ENCODE measurements around the gene APOBR.

- no peak for TF ChIP-seq CTCF (IDR thresholded peaks at IDR 0.05; ENCODE audit: poor library complexity)
- TF ChIP-seq EZH2 (IDR thresholded peaks at IDR 0.05; ENCODE audit: borderline replicate concordance) = no peak
- no peak for TF ChIP-seq EZH2phosphoT487 (IDR thresholded peaks at IDR 0.05; ENCODE audit: low read depth, severe bottlenecking, unreplicated experiment)
Observed at GRCh38 chr16:28546626-28547025, 52.2 kb downstream of the APOBR start.
